HuH-7.5 (cell line): ENCODE measurements around the gene MYL3.
"Not testable (repeated sequence)": the region's sequence is repeated elsewhere in the genome, so short reads cannot be mapped to it uniquely, and the experiment has no call there.

Experiments used
- DNase-seq: peaks from one replicate; pipeline ENCODE4 v3.0.0; 2011; ENCODE audit warnings: low spot score

The MYL3 gene

DNA sequence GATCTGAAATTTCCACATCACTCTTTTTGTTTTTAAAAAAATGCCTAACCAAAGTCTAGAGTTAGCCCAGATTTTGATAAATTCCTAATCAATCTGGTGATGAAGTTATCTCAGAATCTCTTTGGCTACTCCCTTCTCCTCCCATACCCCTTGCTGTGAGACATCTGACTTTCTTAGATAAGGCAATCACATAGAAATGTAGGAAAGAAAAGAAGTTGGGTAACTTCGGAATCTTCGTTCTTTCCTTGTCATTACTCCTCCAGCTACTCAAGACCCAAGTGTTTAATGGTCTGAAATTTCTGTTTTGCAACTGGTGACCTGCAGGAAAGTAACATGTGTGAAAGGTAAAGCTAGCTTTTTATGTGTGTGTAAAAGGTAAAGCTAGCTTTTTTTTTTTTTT lies 37.8 kb downstream of the MYL3 start:
- DNase-seq, result no peak

DNA sequence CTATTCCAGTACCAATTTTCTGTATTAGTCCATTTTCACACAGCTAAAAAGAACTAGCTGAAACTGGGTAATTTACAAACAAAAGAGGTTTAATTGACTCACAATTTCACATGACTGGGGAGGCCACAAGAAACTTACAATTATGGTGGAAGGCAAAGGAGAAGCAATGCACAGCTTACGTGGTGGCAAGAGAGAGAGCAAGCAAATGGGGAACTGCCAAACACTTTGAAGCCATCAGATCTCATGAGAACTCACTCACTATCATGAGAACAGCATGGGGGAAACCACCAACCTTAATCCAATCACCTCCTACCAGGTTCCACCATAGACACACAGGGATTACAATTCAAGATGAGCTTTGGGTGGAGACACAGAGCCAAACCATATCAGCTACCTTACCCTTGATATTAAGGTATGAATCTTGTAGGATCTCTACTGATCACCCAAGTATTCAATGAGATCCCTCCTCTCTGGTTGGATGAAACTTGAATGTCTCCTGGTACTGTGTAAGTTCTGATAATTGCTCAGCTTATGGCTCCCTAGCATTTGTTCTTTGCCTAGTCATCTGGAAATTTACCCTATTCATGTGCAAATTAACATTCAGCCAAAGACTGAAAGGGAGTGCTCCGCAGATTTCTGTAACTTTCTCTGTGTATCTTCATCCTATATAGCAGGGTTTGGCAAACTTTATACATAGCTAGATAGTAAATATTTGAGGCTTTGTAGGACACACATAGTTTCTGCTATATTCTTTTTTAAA lies 38.9 kb downstream of the MYL3 start:
- DNase-seq, result no peak

DNA sequence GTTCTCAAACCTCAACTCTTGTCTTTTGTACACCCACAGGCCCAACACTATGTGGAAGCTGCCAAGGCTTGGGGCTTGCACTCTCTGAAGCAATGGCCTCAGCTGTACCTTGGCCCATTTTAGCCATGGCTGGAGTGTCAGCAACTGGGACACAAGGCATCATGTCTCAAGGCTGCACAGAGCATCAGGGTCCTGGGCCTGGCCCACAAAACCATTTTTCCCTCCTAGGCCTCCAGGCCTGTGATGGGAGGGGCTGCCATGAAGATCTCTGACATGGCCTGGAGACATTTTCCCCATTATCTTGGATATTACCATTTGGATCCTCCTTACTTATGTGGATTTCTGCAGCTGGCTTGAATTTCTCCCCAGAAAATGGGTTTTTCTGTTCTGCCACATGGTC lies 39.9 kb downstream of the MYL3 start:
- not testable (repeated sequence) for DNase-seq

DNA sequence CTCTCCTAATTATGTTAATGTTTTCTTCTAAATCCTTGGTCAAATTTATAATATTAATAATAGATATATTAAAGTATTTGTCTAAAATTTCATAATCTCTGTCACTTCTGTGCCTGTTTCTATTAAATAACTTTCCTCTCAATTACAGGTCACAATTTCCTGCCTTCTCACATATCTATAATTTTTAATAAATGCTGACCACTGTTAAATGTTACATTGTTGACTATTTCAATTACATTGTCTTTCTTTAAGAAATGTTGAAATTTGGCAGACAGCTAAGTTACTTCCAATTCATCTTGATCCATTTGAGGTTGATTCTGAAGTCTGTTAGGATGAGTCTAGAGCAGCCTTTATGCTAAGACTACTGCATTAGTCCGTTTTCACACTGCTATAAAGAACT lies 41.7 kb downstream of the MYL3 start:
- DNase-seq, result no peak

DNA sequence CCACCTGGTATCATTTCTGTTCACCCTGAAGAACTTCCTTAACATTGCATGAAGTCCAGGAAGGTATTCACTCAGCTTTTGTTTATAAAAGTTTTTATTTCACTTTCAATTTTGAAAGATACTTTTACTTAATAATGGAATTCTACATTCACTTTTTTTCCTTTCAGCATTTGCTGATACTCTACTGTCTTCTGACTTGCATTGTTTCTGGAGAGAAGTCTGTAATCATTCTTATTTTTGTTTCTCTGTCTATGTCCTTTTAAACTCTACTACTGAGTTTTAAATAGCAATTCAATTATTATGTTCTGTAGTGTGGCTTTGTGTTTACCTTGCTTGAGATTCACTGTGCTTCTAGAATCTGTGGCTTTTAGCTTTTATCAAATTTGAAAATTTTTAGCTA lies 42.4 kb downstream of the MYL3 start:
- DNase-seq, result no peak

DNA sequence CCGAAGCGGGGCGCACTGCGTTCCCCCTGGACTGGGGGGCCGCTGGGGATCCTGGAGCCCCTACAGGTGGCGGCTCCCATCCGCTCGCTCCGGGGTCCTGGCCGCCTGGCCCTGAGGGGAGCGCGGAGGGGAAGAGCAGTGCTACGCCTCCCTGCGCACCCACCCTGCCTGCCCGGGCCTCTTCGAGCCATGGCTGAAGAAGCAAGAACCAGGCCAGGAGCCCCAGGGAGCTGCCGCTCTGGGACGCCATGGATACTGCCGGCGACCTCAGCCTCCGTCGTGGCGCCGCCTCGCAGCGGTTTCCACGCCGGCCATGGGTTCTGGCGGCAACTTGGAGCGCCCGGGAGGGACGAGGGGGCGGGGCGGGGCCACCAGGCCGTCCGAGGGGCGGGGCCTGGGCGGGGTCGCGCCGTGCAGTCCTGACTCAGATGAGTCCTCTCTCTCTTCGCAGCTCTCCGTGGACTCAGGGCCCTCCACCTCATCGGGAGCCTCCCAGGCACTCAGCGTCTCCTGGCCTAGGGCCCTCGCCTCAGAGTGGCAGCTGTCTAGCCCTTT lies 50.9 kb downstream of the MYL3 start:
- DNase-seq, result peak; percentile 70

DNA sequence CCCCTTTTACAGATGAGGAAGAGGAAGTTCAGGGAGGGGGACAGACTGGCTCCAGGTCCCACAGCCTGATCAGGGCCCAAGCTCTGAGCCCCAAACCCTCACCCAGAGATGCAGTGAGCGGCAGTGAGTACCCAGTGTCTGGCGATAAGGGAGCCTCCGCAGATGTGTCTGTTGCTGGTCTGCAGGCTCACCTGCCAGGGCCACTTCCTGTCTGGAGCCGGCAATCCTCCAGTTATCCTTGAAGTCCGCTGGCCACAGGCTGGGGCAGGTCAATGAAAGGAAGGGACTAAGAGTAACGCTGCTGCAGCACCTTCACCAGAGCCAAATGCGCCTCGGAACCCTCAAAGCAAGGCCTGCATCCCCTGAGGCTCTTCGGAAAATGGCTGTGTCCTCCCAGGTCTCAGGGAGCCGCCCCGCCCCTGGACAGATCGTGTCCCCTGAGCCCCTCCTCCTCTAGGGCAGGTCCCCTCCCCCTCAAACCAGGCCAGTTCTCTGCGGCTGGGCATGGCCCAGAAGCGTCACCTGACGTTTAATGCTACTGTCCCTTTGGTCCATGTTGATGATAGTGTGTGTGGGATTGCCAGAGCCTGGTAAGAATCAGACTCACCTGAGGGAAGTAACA lies 51.5 kb downstream of the MYL3 start:
- no peak for DNase-seq

DNA sequence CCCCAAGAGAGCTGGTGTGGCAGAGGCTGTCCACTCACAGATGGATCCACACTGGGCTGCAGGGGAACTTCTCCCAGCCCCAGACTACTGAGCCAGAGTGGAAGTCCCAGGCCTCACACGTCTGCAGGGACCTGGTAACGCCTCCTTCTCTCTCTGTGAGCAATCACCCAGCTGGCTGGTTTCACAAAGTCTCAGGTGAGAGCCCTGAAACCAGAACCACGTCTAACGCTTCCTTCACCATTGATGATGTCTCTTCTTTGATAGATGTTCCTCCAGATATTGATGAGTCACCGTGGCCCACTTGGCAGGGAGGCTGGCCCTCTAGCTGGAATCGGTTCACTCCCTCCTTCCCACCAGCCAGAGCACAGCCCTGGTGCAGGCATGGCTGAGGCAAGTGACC lies 54.5 kb downstream of the MYL3 start:
- DNase-seq, result not testable (repeated sequence)
